SK-N-SH treated with all-trans-retinoic acid at 6 μM for 48 hours (cell line): ENCODE measurements around the gene PPP1R27.

ENCODE experiments used
- ATAC-seq: fragments of 200-7000 bp; cut with Tn5 transposase; 3 replicates; pipeline ENCODE4 v1.9.1; 2020; ENCODE audit warnings: mild to moderate bottlenecking, moderate library complexity
- ARNTL ChIP-seq: fragments of 450-650 bp; formaldehyde crosslinking; IDR thresholded peaks from 2 replicates; pipeline ENCODE4 v1.5.0; 2020; ENCODE audit warnings: low read depth, mild to moderate bottlenecking, moderate library complexity, borderline replicate concordance
- BACH2 ChIP-seq: fragments of 250-450 bp; sonication (Bioruptor Pico); IDR thresholded peaks from 2 replicates; pipeline ENCODE4 v1.9.0; 2021; ENCODE audit warnings: mild to moderate bottlenecking, borderline replicate concordance
- CREB5 ChIP-seq: fragments of 250-450 bp; sonication (Bioruptor Pico); IDR thresholded peaks from 2 replicates; pipeline ENCODE4 v1.5.1; 2020; ENCODE audit warnings: low read depth, mild to moderate bottlenecking, moderate library complexity
- CSDC2 ChIP-seq: fragments of 250-450 bp; sonication (Bioruptor Pico); IDR thresholded peaks from 2 replicates; pipeline ENCODE4 v1.5.0; 2020; ENCODE audit warnings: mild to moderate bottlenecking, moderate library complexity
- CSRNP3 ChIP-seq: fragments of 250-450 bp; sonication (Bioruptor Pico); IDR thresholded peaks from 2 replicates; pipeline ENCODE4 v1.5.1; 2021; ENCODE audit warnings: mild to moderate bottlenecking, moderate library complexity
- ESRRG ChIP-seq: fragments of 250-450 bp; sonication (Bioruptor Pico); IDR thresholded peaks from 2 replicates; pipeline ENCODE4 v1.6.1; 2021; ENCODE audit warnings: mild to moderate bottlenecking
- GLIS3 ChIP-seq: fragments of 250-450 bp; sonication (Bioruptor Pico); IDR thresholded peaks from 2 replicates; pipeline ENCODE4 v1.5.0; 2020; ENCODE audit warnings: mild to moderate bottlenecking, moderate library complexity
- OSR1 ChIP-seq: fragments of 250-450 bp; sonication (Bioruptor Pico); IDR thresholded peaks from 2 replicates; pipeline ENCODE4 v1.8.0; 2022; ENCODE audit warnings: moderate library complexity, mild to moderate bottlenecking, inconsistent platforms
- POU6F1 ChIP-seq: fragments of 250-450 bp; sonication (Bioruptor Pico); IDR thresholded peaks from 2 replicates; pipeline ENCODE4 v1.8.0; 2021; ENCODE audit warnings: low read depth, mild to moderate bottlenecking, moderate library complexity, borderline replicate concordance
- PPARA ChIP-seq: fragments of 250-450 bp; sonication (Bioruptor Pico); IDR thresholded peaks from 2 replicates; pipeline ENCODE4 v1.5.0; 2020; ENCODE audit warnings: mild to moderate bottlenecking, borderline replicate concordance
- RARB ChIP-seq: fragments of 250-450 bp; sonication (Bioruptor Pico); IDR thresholded peaks from 2 replicates; pipeline ENCODE4 v1.8.0; 2021; ENCODE audit warnings: mild to moderate bottlenecking, moderate library complexity
- SNAI2 ChIP-seq: fragments of 250-450 bp; sonication (Bioruptor Pico); IDR thresholded peaks from 2 replicates; pipeline ENCODE4 v1.5.0; 2020; ENCODE audit warnings: mild to moderate bottlenecking, moderate library complexity
- TCF4 ChIP-seq: fragments of 250-450 bp; sonication (Bioruptor Pico); IDR thresholded peaks from 2 replicates; pipeline ENCODE4 v1.8.0; 2021; ENCODE audit warnings: mild to moderate bottlenecking, moderate library complexity, borderline replicate concordance
- TOX ChIP-seq: fragments of 250-450 bp; sonication (Bioruptor Pico); IDR thresholded peaks from 2 replicates; pipeline ENCODE4 v1.8.0; 2021; ENCODE audit warnings: mild to moderate bottlenecking, moderate library complexity, borderline replicate concordance
- TSHZ2 ChIP-seq: fragments of 250-450 bp; sonication (Bioruptor Pico); IDR thresholded peaks from 2 replicates; pipeline ENCODE4 v1.5.0; 2020; ENCODE audit warnings: mild to moderate bottlenecking, moderate library complexity
- ZC3H10 ChIP-seq: fragments of 250-450 bp; sonication (Bioruptor Pico); IDR thresholded peaks from 2 replicates; pipeline ENCODE4 v1.5.1; 2021; ENCODE audit warnings: mild to moderate bottlenecking, moderate library complexity
- ZFP3 ChIP-seq: fragments of 250-450 bp; sonication (Bioruptor Pico); IDR thresholded peaks from 2 replicates; pipeline ENCODE4 v1.5.0; 2020; ENCODE audit warnings: mild to moderate bottlenecking, moderate library complexity
- ZNF565 ChIP-seq: fragments of 450-650 bp; formaldehyde crosslinking; conservative IDR thresholded peaks from 2 replicates; pipeline ENCODE4 v1.5.0; 2020; ENCODE audit warnings: low read depth, mild to moderate bottlenecking, moderate library complexity
- ZNF70 ChIP-seq: fragments of 450-650 bp; formaldehyde crosslinking; IDR thresholded peaks from 2 replicates; pipeline ENCODE4 v1.5.0; 2020; ENCODE audit warnings: mild to moderate bottlenecking, moderate library complexity
- ZNF8 ChIP-seq: fragments of 450-650 bp; formaldehyde crosslinking; IDR thresholded peaks from 2 replicates; pipeline ENCODE4 v1.5.0; 2020; ENCODE audit warnings: mild to moderate bottlenecking, moderate library complexity

PPP1R27 gene

GRCh38 chr17:81810892-81811704 lies 23.8 kb downstream of the PPP1R27 start:
- TF ChIP-seq CSRNP3 (CRISPR knock-in tag) (no peak), CSDC2 (CRISPR knock-in tag) (no peak), ESRRG (CRISPR knock-in tag) (no peak), SNAI2 (CRISPR knock-in tag) (no peak)
- no peak for ATAC-seq

GRCh38 chr17:81810476-81810875 lies 24.4 kb downstream of the PPP1R27 start:
- TF ChIP-seq CSRNP3 (CRISPR knock-in tag) (no peak), PPARA (CRISPR knock-in tag) (no peak), ZNF565 (CRISPR knock-in tag) (no peak), ESRRG (CRISPR knock-in tag) (no peak), ARNTL (CRISPR knock-in tag) (no peak), TSHZ2 (CRISPR knock-in tag) (no peak), TOX (CRISPR knock-in tag) (no peak), ZC3H10 (CRISPR knock-in tag) (no peak), BACH2 (CRISPR knock-in tag) (no peak), SNAI2 (CRISPR knock-in tag) (no peak), RARB (CRISPR knock-in tag) (no peak), ZNF8 (CRISPR knock-in tag) (no peak), OSR1 (CRISPR knock-in tag) (no peak), ZNF70 (CRISPR knock-in tag) (no peak), POU6F1 (CRISPR knock-in tag) (no peak), CSDC2 (CRISPR knock-in tag) (no peak), TCF4 (CRISPR knock-in tag) (no peak)
- no peak for ATAC-seq

GRCh38 chr17:81809556-81809998 lies 25.3 kb downstream of the PPP1R27 start:
- ATAC-seq = no peak
- TF ChIP-seq TCF4 (CRISPR knock-in tag) (no peak), CSDC2 (CRISPR knock-in tag) (no peak), OSR1 (CRISPR knock-in tag) (no peak)

GRCh38 chr17:81808778-81809555 lies 25.9 kb downstream of the PPP1R27 start:
- peak; percentile 39 for ATAC-seq
- no peak for TF ChIP-seq GLIS3 (CRISPR knock-in tag)
- TF ChIP-seq CSDC2 (CRISPR knock-in tag) = no peak
- no peak for TF ChIP-seq ZNF565 (CRISPR knock-in tag)
- no peak for TF ChIP-seq ZFP3 (CRISPR knock-in tag)
- no peak for TF ChIP-seq TSHZ2 (CRISPR knock-in tag)
- TF ChIP-seq CSRNP3 (CRISPR knock-in tag) = no peak
- no peak for TF ChIP-seq CREB5 (CRISPR knock-in tag)
- TF ChIP-seq PPARA (CRISPR knock-in tag) = no peak
